Lower lobe of right lung (tissue), 2 donors: ENCODE results near the gene TMEM131L. TPM values are rescaled to one million over a fixed set of nuclear protein-coding genes. Genes with fewer than 3 reads are reported as not detected.
"Not testable (repeated sequence)": the region's sequence is repeated elsewhere in the genome, so short reads cannot be mapped to it uniquely, and the experiment has no call there.

ENCODE experiments used
- ATAC-seq, 2 donors: fragments of 200-7000 bp; cut with Tn5 transposase; one replicate each; pipeline ENCODE4 v1.9.1; 2020 to 2022; ENCODE audit warnings: mild to moderate bottlenecking in 2 of 2, moderate library complexity in 2 of 2
- DNase-seq: peaks from one replicate; pipeline ENCODE4 v3.0.0-alpha.2; 2020
- H3K27ac ChIP-seq: fragments of 200-600 bp; one replicate; pipeline ENCODE4 v1.8.0; 2022
- H3K27me3 ChIP-seq: fragments of 200-600 bp; one replicate; pipeline ENCODE4 v1.8.0; 2022; ENCODE audit warnings: low read depth
- H3K36me3 ChIP-seq: fragments of 200-600 bp; one replicate; pipeline ENCODE4 v1.8.0; 2022; ENCODE audit warnings: mild to moderate bottlenecking
- H3K4me1 ChIP-seq: fragments of 200-600 bp; one replicate; pipeline ENCODE4 v1.8.0; 2022
- H3K4me3 ChIP-seq: fragments of 200-600 bp; one replicate; pipeline ENCODE4 v1.8.0; 2022; ENCODE audit warnings: mild to moderate bottlenecking
- H3K9me3 ChIP-seq: fragments of 200-600 bp; one replicate; pipeline ENCODE4 v1.8.0; 2022
- CTCF ChIP-seq: fragments of 200-600 bp; IDR thresholded peaks from one replicate; pipeline ENCODE4 v1.8.0; 2022; ENCODE audit warnings: antibody characterized with exemption, mild to moderate bottlenecking
- intact Hi-C: fragments of 100-400 bp; cut with DNase I; formaldehyde crosslinking; loops from one replicate; pipeline ENCODE4 v1.11.0; 2022
- total RNA-seq: library from RNA; stranded (reverse); fragmentation: NEBNext Ultra II Directional; extraction: Animal tissue kit (Norgen Biotek cat#: 25700); gene quantifications from one replicate; pipeline ENCODE4 v1.2.1, GENCODE V29; 2021
- donor health status: DM: no; HTN: yes; CAD: no; lungs with severe emphysema.

TMEM131L gene
- total RNA-seq, 1 donor from 2014 or later = 21.7 TPM

GRCh38 chr4:153560908-153561307 is 94.7 kb downstream of the TMEM131L start:
- Histone ChIP-seq H3K4me1 (peaks cover 3% of the 10 kb centered on the region), H3K27ac (no peak overlapping the region), H3K4me3 (no peak overlapping the region), H3K9me3 (no peaks in the 10 kb centered on the region), H3K36me3 (peaks cover 9% of the 10 kb centered on the region), H3K27me3 (no peaks in the 10 kb centered on the region)
- DNase-seq (no peak), ATAC-seq (no peak)
- no peak for TF ChIP-seq CTCF
- intact Hi-C loops = no loop called here

GRCh38 chr4:153564630-153565525 is 98.7 kb downstream of the TMEM131L start:
- intact Hi-C loops = no loop called here
- Histone ChIP-seq H3K4me3 (no peak overlapping the region), H3K36me3 (no peaks in the 10 kb centered on the region), H3K27ac (no peak overlapping the region), H3K9me3 (no peaks in the 10 kb centered on the region), H3K27me3 (no peaks in the 10 kb centered on the region), H3K4me1 (no peaks in the 10 kb centered on the region)
- DNase-seq (no peak), ATAC-seq (no peak)
- TF ChIP-seq CTCF = no peak

- ATAC-seq (no peak), DNase-seq (no peak)
- no peak for TF ChIP-seq CTCF
- intact Hi-C loops = no loop called here
- Histone ChIP-seq H3K4me1 (no peaks in the 10 kb centered on the region), H3K4me3 (no peak overlapping the region), H3K27me3 (no peaks in the 10 kb centered on the region), H3K27ac (no peak overlapping the region), H3K9me3 (no peaks in the 10 kb centered on the region), H3K36me3 (no peaks in the 10 kb centered on the region)
Measured at GRCh38 chr4:153566631-153567150, 100.5 kb downstream of the TMEM131L start.

- H3K9me3 ChIP-seq, DNase-seq, H3K27ac ChIP-seq, intact Hi-C loops, H3K4me3 ChIP-seq, H3K27me3 ChIP-seq, H3K36me3 ChIP-seq, ATAC-seq, H3K4me1 ChIP-seq: not testable (repeated sequence)
Measured at GRCh38 chr4:153567660-153568059, 101.5 kb downstream of the TMEM131L start.

- Histone ChIP-seq H3K27ac (no peak overlapping the region), H3K4me3 (no peak overlapping the region), H3K4me1 (peaks cover 11% of the 10 kb centered on the region), H3K27me3 (no peaks in the 10 kb centered on the region), H3K36me3 (no peaks in the 10 kb centered on the region), H3K9me3 (no peaks in the 10 kb centered on the region)
- ATAC-seq (no peak), DNase-seq (no peak)
- TF ChIP-seq CTCF = no peak
- intact Hi-C loops = loop anchor here (10.0 kb wide), 1 partner anchor 226 kb away; the partner anchor contains the start of gene MND1
Measured at GRCh38 chr4:153570228-153570973, 104.2 kb downstream of the TMEM131L start.
